OCI-LY7 (cell line): Measurements from ENCODE around the gene BPGM. TPM values are rescaled to one million over a fixed set of nuclear protein-coding genes. Genes with fewer than 3 reads are reported as not detected.

ENCODE experiments used
- BruUV-seq: library from RNA; stranded (reverse); fragments of 400-500 nt; replicated peaks from 2 replicates; lab custom pipeline; 2021; lab: Mats Ljungman, UMichigan
- CTCF ChIA-PET: fragments of 300-600 bp; sonication (Branson Sonifier 250); formaldehyde crosslinking; loops from one replicate; lab custom pipeline; 2022; ENCODE audit warnings: antibody characterized with exemption; ENCODE audit not compliant: unreplicated experiment; lab: Charles Lee
- POLR2A ChIA-PET: fragments of 300-600 bp; sonication (Branson Sonifier 250); formaldehyde crosslinking; loops from one replicate; lab custom pipeline; 2022; ENCODE audit warnings: antibody characterized with exemption; lab: Charles Lee
- DNase-seq: peaks from one replicate; pipeline ENCODE4 v3.0.0-alpha.2; 2015; ENCODE audit warnings: low spot score
- H2AFZ ChIP-seq: fragments of 200-600 bp; sonication (generic), shearing (Covaris generic); 2 replicates; pipeline ENCODE4 v1.6.1; 2014; ENCODE audit warnings: mild to moderate bottlenecking, antibody characterized with exemption, low read length, moderate library complexity
- H3K27ac ChIP-seq: fragments of 200-600 bp; sonication (generic); 2 replicates; pipeline ENCODE4 v1.5.1; 2014; ENCODE audit warnings: mixed run types, low read depth, mild to moderate bottlenecking, moderate library complexity, low read length, inconsistent platforms; ENCODE audit not compliant: poor library complexity, severe bottlenecking
- H3K36me3 ChIP-seq: fragments of 200-600 bp; sonication (generic); 2 replicates; pipeline ENCODE4 v1.6.1; 2014; ENCODE audit warnings: mild to moderate bottlenecking, antibody characterized with exemption, low read length, moderate library complexity, mixed read lengths; ENCODE audit not compliant: insufficient read depth
- H3K4me1 ChIP-seq: fragments of 200-600 bp; sonication (generic); 2 replicates; pipeline ENCODE4 v1.5.1; 2014; ENCODE audit warnings: mild to moderate bottlenecking, low read length; ENCODE audit not compliant: insufficient read depth, poor library complexity, severe bottlenecking
- H3K4me2 ChIP-seq: fragments of 200-600 bp; sonication (generic); 2 replicates; pipeline ENCODE4 v1.6.1; 2014; ENCODE audit warnings: mild to moderate bottlenecking, low read length
- H3K4me3 ChIP-seq: fragments of 200-600 bp; sonication (generic); 2 replicates; pipeline ENCODE4 v1.5.1; 2014; ENCODE audit warnings: mild to moderate bottlenecking, low read depth, low read length; ENCODE audit not compliant: poor library complexity, severe bottlenecking
- H3K79me2 ChIP-seq: fragments of 200-600 bp; sonication (generic); 2 replicates; pipeline ENCODE4 v1.6.1; 2016; ENCODE audit warnings: low read depth, mild to moderate bottlenecking, low read length, moderate library complexity, mixed read lengths; ENCODE audit not compliant: insufficient read depth
- H3K9me2 ChIP-seq: fragments of 200-600 bp; sonication (generic); 2 replicates; pipeline ENCODE4 v1.6.1; 2016; ENCODE audit warnings: mild to moderate bottlenecking, low read length, mixed read lengths; ENCODE audit not compliant: insufficient read depth
- H3K9me3 ChIP-seq: fragments of 200-600 bp; sonication (generic); 2 replicates; pipeline ENCODE4 v1.6.1; 2014; ENCODE audit warnings: mild to moderate bottlenecking, mixed run types, low read length, mixed read lengths
- H4K20me1 ChIP-seq: fragments of 200-600 bp; sonication (generic); 2 replicates; pipeline ENCODE4 v1.6.1; 2014; ENCODE audit warnings: mild to moderate bottlenecking, antibody characterized with exemption, low read length, moderate library complexity, mixed read lengths; ENCODE audit not compliant: insufficient read depth
- CTCF ChIP-seq: fragments of 200-600 bp; sonication (generic); conservative IDR thresholded peaks from 2 replicates; pipeline ENCODE4 v1.5.1; 2014; ENCODE audit warnings: mild to moderate bottlenecking, antibody characterized with exemption, low read length, moderate library complexity, mixed read lengths
- EZH2phosphoT487 ChIP-seq: fragments of 200-600 bp; sonication (generic); IDR thresholded peaks from 2 replicates; pipeline ENCODE4 v1.6.1; 2018; ENCODE audit warnings: low read depth, borderline replicate concordance, mild to moderate bottlenecking, mixed run types, antibody characterized with exemption, low read length, moderate library complexity, mixed read lengths
- intact Hi-C: fragments of 100-400 bp; cut with micrococcal nuclease; formaldehyde crosslinking; loops from one replicate; pipeline ENCODE4 v1.10.0; 2022; ENCODE audit not compliant: unreplicated experiment
- total RNA-seq, 2 experiments: library from RNA; depleted of rRNA in 1 of 2; stranded (reverse); fragments of >200 nt in 1 of 2; shearing (Covaris generic) in 1 of 2; gene quantifications; 2 replicates each; pipeline ENCODE4 v1.2.3, GENCODE V29; 2014 to 2022

BPGM gene
- total RNA-seq, 2 experiments from 2014 or later: 16.6 to 18.7 TPM

- no peak for TF ChIP-seq CTCF
- no peak for TF ChIP-seq EZH2phosphoT487
- Histone ChIP-seq H3K9me2 (no peaks in the 10 kb centered on the region), H4K20me1 (no peaks in the 10 kb centered on the region), H2AFZ (no peak overlapping the region), H3K4me3 (no peak overlapping the region), H3K79me2 (no peaks in the 10 kb centered on the region), H3K4me1 (no peaks in the 10 kb centered on the region), H3K9me3 (no peaks in the 10 kb centered on the region), H3K27ac (no peak overlapping the region), H3K36me3 (no peaks in the 10 kb centered on the region), H3K4me2 (no peak overlapping the region)
- ChIA-PET CTCF (interaction anchor here (1.0 kb wide), 1 partner anchor 23 kb away, joined by 7 read pairs; no protein-coding TSS in a partner anchor), POLR2A (interaction anchor here (0.7 to 6.0 kb wide), 2 partner anchors 10 to 16 kb away, joined by 3 to 81 read pairs; partner anchors contain the start of gene BPGM)
- BruUV-seq: no TSS peak
- intact Hi-C loops: no loop called here
- DNase-seq: no peak
Observed at GRCh38 chr7:134636008-134636449, 10.6 kb upstream of the BPGM start.

- no peak overlapping the region for H3K27ac ChIP-seq
- no TSS peak for BruUV-seq
- POLR2A ChIA-PET: interaction anchor here (0.6 to 6.0 kb wide), 3 partner anchors 8 to 806 kb away, joined by 4 to 81 read pairs (median 5); partner anchors contain the start of gene BPGM
- H3K4me2 ChIP-seq: no peak overlapping the region
- intact Hi-C loops: no loop called here
- H4K20me1 ChIP-seq: no peaks in the 10 kb centered on the region
- H3K9me3 ChIP-seq: no peaks in the 10 kb centered on the region
- no peak for TF ChIP-seq CTCF
- no peak for TF ChIP-seq EZH2phosphoT487
- H3K79me2 ChIP-seq: no peaks in the 10 kb centered on the region
- H3K4me3 ChIP-seq: no peak overlapping the region
- CTCF ChIA-PET: no interaction called here
- DNase-seq: no peak
- no peaks in the 10 kb centered on the region for H3K9me2 ChIP-seq
- H3K36me3 ChIP-seq: no peaks in the 10 kb centered on the region
- no peaks in the 10 kb centered on the region for H3K4me1 ChIP-seq
- no peak overlapping the region for H2AFZ ChIP-seq
Observed at GRCh38 chr7:134637441-134637840, 9.2 kb upstream of the BPGM start.

GRCh38 chr7:134637934-134638719 is 8.5 kb upstream of the BPGM start:
- intact Hi-C loops: no loop called here
- TF ChIP-seq CTCF: no peak
- TF ChIP-seq EZH2phosphoT487: no peak
- H2AFZ ChIP-seq: no peak overlapping the region
- H3K79me2 ChIP-seq: no peaks in the 10 kb centered on the region
- no peaks in the 10 kb centered on the region for H3K9me2 ChIP-seq
- ChIA-PET POLR2A (interaction anchor here (0.6 to 0.7 kb wide), 2 partner anchors 151 to 807 kb away, joined by 4 to 5 read pairs; no protein-coding TSS in a partner anchor), CTCF (no interaction called here)
- no peaks in the 10 kb centered on the region for H3K4me1 ChIP-seq
- H3K9me3 ChIP-seq: no peaks in the 10 kb centered on the region
- no peak overlapping the region for H3K4me2 ChIP-seq
- H3K27ac ChIP-seq: no peak overlapping the region
- no peak overlapping the region for H3K4me3 ChIP-seq
- BruUV-seq: no TSS peak
- H4K20me1 ChIP-seq: no peaks in the 10 kb centered on the region
- no peaks in the 10 kb centered on the region for H3K36me3 ChIP-seq
- DNase-seq: no peak
